ENCODE data around the gene ZBTB5.
"Not testable (repeated sequence)": the region's sequence is repeated elsewhere in the genome, so short reads cannot be mapped to it uniquely, and the experiment has no call there.

GRCh38 chr9:37514415-37514814 lies 49.2 kb upstream of the ZBTB5 start:
- TF ChIP-seq CTCF, POLR2A (IDR thresholded peaks at IDR 0.05): not testable (repeated sequence)

All from Peyer's patch (tissue), 4 donors.